GM06990 (cell line): ENCODE data around the gene WDFY4.

Source experiments
- DNase-seq: peaks from one replicate; pipeline ENCODE4 v3.0.0-alpha.2; 2011; ENCODE audit not compliant: insufficient read length; ENCODE audit errors: extremely low read depth
- H3K27me3 ChIP-seq: replicated peaks from 2 replicates; pipeline ENCODE4 v1.6.0; 2011; ENCODE audit warnings: low read length; ENCODE audit not compliant: control insufficient read depth, insufficient read depth
- H3K36me3 ChIP-seq: 2 replicates; pipeline ENCODE4 v1.5.1; 2011; ENCODE audit warnings: low read length; ENCODE audit not compliant: control insufficient read depth, insufficient read depth
- H3K4me3 ChIP-seq: replicated peaks from 2 replicates; pipeline ENCODE4 v1.5.1; 2011; ENCODE audit warnings: low read depth, mild to moderate bottlenecking, control low read depth, low read length
- CTCF ChIP-seq: IDR thresholded peaks from 2 replicates; pipeline ENCODE4 v1.5.1; 2011; ENCODE audit warnings: low read length, control low read depth, mild to moderate bottlenecking, inconsistent platforms; ENCODE audit not compliant: insufficient read depth, poor library complexity, severe bottlenecking

Gene WDFY4

GRCh38 chr10:48703531-48704122 lies 19.0 kb downstream of the WDFY4 start:
- DNase-seq: no peak
- Histone ChIP-seq H3K4me3 (no peak overlapping the region), H3K27me3 (no peaks in the 10 kb centered on the region), H3K36me3 (peaks cover 14% of the 10 kb centered on the region)
- no peak for TF ChIP-seq CTCF

GRCh38 chr10:48704156-48704555 lies 19.5 kb downstream of the WDFY4 start:
- TF ChIP-seq CTCF: no peak
- Histone ChIP-seq H3K4me3 (no peak overlapping the region), H3K27me3 (no peaks in the 10 kb centered on the region), H3K36me3 (peaks cover 14% of the 10 kb centered on the region)
- DNase-seq: no peak

GRCh38 chr10:48705401-48705938 lies 20.8 kb downstream of the WDFY4 start:
- Histone ChIP-seq H3K36me3 (peaks cover 18% of the 10 kb centered on the region), H3K27me3 (no peaks in the 10 kb centered on the region), H3K4me3 (no peak overlapping the region)
- no peak for DNase-seq
- TF ChIP-seq CTCF: no peak

GRCh38 chr10:48707472-48707871 lies 22.8 kb downstream of the WDFY4 start:
- no peak for DNase-seq
- TF ChIP-seq CTCF: no peak

GRCh38 chr10:48708144-48708543 lies 23.5 kb downstream of the WDFY4 start:
- DNase-seq: no peak
- H3K4me3 ChIP-seq: no peak overlapping the region
- H3K27me3 ChIP-seq: no peaks in the 10 kb centered on the region
- peaks cover 26% of the 10 kb centered on the region for H3K36me3 ChIP-seq
- TF ChIP-seq CTCF: no peak

More at GRCh38 chr10:48707472-48707871, 22.8 kb downstream of the WDFY4 start:
- H3K4me3 ChIP-seq: no peak overlapping the region
- H3K36me3 ChIP-seq: peaks cover 24% of the 10 kb centered on the region
- H3K27me3 ChIP-seq: no peaks in the 10 kb centered on the region
